MCF 10A (cell line): ENCODE data around the gene PCAT6. TPM values are rescaled to one million over a fixed set of nuclear protein-coding genes. Genes with fewer than 3 reads are reported as not detected.
A peak's percentile ranks its signal among the peaks of the same experiment; 100 is the strongest.

Source experiments
- BruUV-seq: library from RNA; stranded (reverse); fragments of 400-500 nt; replicated peaks from 2 replicates; lab custom pipeline; 2021; lab: Mats Ljungman, UMichigan
- CTCF ChIA-PET: fragments of 300-600 bp; sonication (Branson Sonifier 250); formaldehyde crosslinking; extraction: SDS; loops from one replicate; lab custom pipeline; 2021; ENCODE audit warnings: antibody characterized with exemption, inconsistent platforms; lab: Yijun Ruan, JAX
- POLR2A ChIA-PET: fragments of 300-600, 350-650 bp; sonication (Branson Sonifier 250); formaldehyde crosslinking; extraction: SDS; loops from one replicate; lab custom pipeline; 2020; ENCODE audit warnings: antibody characterized with exemption, inconsistent platforms; lab: Yijun Ruan, JAX
- DNase-seq: peaks from one replicate; pipeline ENCODE4 v3.0.0-alpha.2; 2018; ENCODE audit not compliant: unreplicated experiment
- H3K27ac Mint-ChIP-seq: one replicate; pipeline ENCODE4 v1.8.0; 2022; ENCODE audit warnings: mild to moderate bottlenecking, low read depth, mixed read lengths; ENCODE audit not compliant: unreplicated experiment
- H3K27me3 Mint-ChIP-seq: one replicate; pipeline ENCODE4 v1.8.0; 2022; ENCODE audit warnings: mixed read lengths; ENCODE audit not compliant: insufficient read depth, unreplicated experiment
- H3K36me3 Mint-ChIP-seq: one replicate; pipeline ENCODE4 v1.8.0; 2022; ENCODE audit warnings: mild to moderate bottlenecking, moderate library complexity, mixed read lengths; ENCODE audit not compliant: insufficient read depth, unreplicated experiment
- H3K4me1 Mint-ChIP-seq: one replicate; pipeline ENCODE4 v1.8.0; 2022; ENCODE audit warnings: mixed read lengths; ENCODE audit not compliant: insufficient read depth, unreplicated experiment
- H3K4me3 Mint-ChIP-seq: one replicate; pipeline ENCODE4 v1.8.0; 2022; ENCODE audit warnings: mild to moderate bottlenecking, moderate library complexity, mixed read lengths; ENCODE audit not compliant: unreplicated experiment
- H3K9me3 Mint-ChIP-seq: one replicate; pipeline ENCODE4 v1.8.0; 2022; ENCODE audit warnings: mixed read lengths; ENCODE audit not compliant: unreplicated experiment
- CTCF ChIP-seq: fragments of 200-600 bp; IDR thresholded peaks from one replicate; pipeline ENCODE4 v1.8.0; 2022; ENCODE audit warnings: antibody characterized with exemption, mild to moderate bottlenecking; ENCODE audit not compliant: unreplicated experiment
- intact Hi-C: fragments of 100-400 bp; cut with micrococcal nuclease; formaldehyde crosslinking; loops from 2 replicates; pipeline ENCODE4 v1.14.1; 2022
- total RNA-seq: library from RNA; stranded (reverse); gene quantifications from 2 replicates; pipeline ENCODE4 v1.2.3, GENCODE V29; 2022

Gene PCAT6
- total RNA-seq, 1 experiment from 2014 or later, result 3.2 TPM

GRCh38 chr1:202798260-202798659 lies 12.5 kb upstream of the PCAT6 start:
- no peaks in the 10 kb centered on the region for H3K27me3 Mint-ChIP-seq
- POLR2A ChIA-PET, result interaction anchor here (0.7 to 2.8 kb wide), 4 partner anchors 12 to 1690 kb away, joined by 3 to 10 read pairs (median 4); partner anchors contain the start of gene PCAT6
- peaks cover 27% of the 10 kb centered on the region for H3K4me1 Mint-ChIP-seq
- no peak overlapping the region for H3K4me3 Mint-ChIP-seq
- intact Hi-C loops, result no loop called here
- peaks cover 55% of the 10 kb centered on the region for H3K36me3 Mint-ChIP-seq
- no peak for DNase-seq
- no TSS peak for BruUV-seq
- H3K27ac Mint-ChIP-seq, result no peak overlapping the region
- CTCF ChIA-PET, result interaction anchor here (0.7 to 0.8 kb wide), 3 partner anchors 13 to 78 kb away, joined by 3 read pairs; partner anchors contain the start of gene PCAT6
- no peak for TF ChIP-seq CTCF
- no peaks in the 10 kb centered on the region for H3K9me3 Mint-ChIP-seq

- no peak overlapping the region for H3K27ac Mint-ChIP-seq
- POLR2A ChIA-PET, result interaction anchor here (0.7 to 2.8 kb wide), 3 partner anchors 11 to 1691 kb away, joined by 3 to 10 read pairs (median 4); partner anchors contain the start of gene PCAT6
- no peaks in the 10 kb centered on the region for H3K9me3 Mint-ChIP-seq
- CTCF ChIA-PET, result interaction anchor here (0.7 to 0.8 kb wide), 2 partner anchors 12 to 62 kb away, joined by 3 read pairs; partner anchors contain the start of gene PCAT6
- no peak for TF ChIP-seq CTCF
- H3K4me3 Mint-ChIP-seq, result no peak overlapping the region
- intact Hi-C loops, result no loop called here
- peaks cover 55% of the 10 kb centered on the region for H3K36me3 Mint-ChIP-seq
- BruUV-seq, result no TSS peak
- no peaks in the 10 kb centered on the region for H3K27me3 Mint-ChIP-seq
- peaks cover 31% of the 10 kb centered on the region for H3K4me1 Mint-ChIP-seq
- no peak for DNase-seq
Measured at GRCh38 chr1:202798792-202799331, 11.9 kb upstream of the PCAT6 start.

- POLR2A ChIA-PET, result interaction anchor here (0.6 to 2.1 kb wide), 7 partner anchors 10 to 452 kb away, joined by 3 to 25 read pairs (median 3); partner anchors contain the start of genes PCAT6 and PPP1R12B
- no peak overlapping the region for H3K4me3 Mint-ChIP-seq
- no TSS peak for BruUV-seq
- peaks cover 45% of the 10 kb centered on the region for H3K4me1 Mint-ChIP-seq
- peak overlapping the region; percentile 47 for H3K27ac Mint-ChIP-seq
- CTCF ChIA-PET, result interaction anchor here (0.6 to 1.2 kb wide), 8 partner anchors 12 to 1997 kb away, joined by 3 to 6 read pairs (median 3); no protein-coding TSS in a partner anchor
- peaks cover 48% of the 10 kb centered on the region for H3K36me3 Mint-ChIP-seq
- H3K27me3 Mint-ChIP-seq, result no peaks in the 10 kb centered on the region
- no peaks in the 10 kb centered on the region for H3K9me3 Mint-ChIP-seq
- no peak for DNase-seq
- TF ChIP-seq CTCF, result no peak
- intact Hi-C loops, result no loop called here
Measured at GRCh38 chr1:202800742-202801141, 10.0 kb upstream of the PCAT6 start.

- no peak overlapping the region for H3K27ac Mint-ChIP-seq
- no peaks in the 10 kb centered on the region for H3K9me3 Mint-ChIP-seq
- H3K27me3 Mint-ChIP-seq, result no peaks in the 10 kb centered on the region
- POLR2A ChIA-PET, result interaction anchor here (0.6 to 2.1 kb wide), 7 partner anchors 10 to 453 kb away, joined by 3 to 25 read pairs (median 3); partner anchors contain the start of genes PCAT6 and PPP1R12B
- no peak for TF ChIP-seq CTCF
- no TSS peak for BruUV-seq
- H3K4me3 Mint-ChIP-seq, result no peak overlapping the region
- H3K4me1 Mint-ChIP-seq, result peaks cover 50% of the 10 kb centered on the region
- intact Hi-C loops, result no loop called here
- CTCF ChIA-PET, result interaction anchor here (0.6 to 1.2 kb wide), 5 partner anchors 12 to 198 kb away, joined by 3 to 5 read pairs (median 3); no protein-coding TSS in a partner anchor
- DNase-seq, result no peak
- peaks cover 46% of the 10 kb centered on the region for H3K36me3 Mint-ChIP-seq
Measured at GRCh38 chr1:202801175-202801574, 9.6 kb upstream of the PCAT6 start.
